Heart left ventricle (tissue), 13 donors: ENCODE measurements around the gene HOXD10.

Experiments
- POLR2A ChIP-seq, 2 donors: fragments of 450-650 bp; IDR thresholded peaks; one replicate each; pipeline ENCODE4 v1.6.1; 2017; ENCODE audit warnings: antibody characterized with exemption in 2 of 2, mild to moderate bottlenecking in 2 of 2, moderate library complexity in 2 of 2
- TF ChIP-seq, protein P1 (sequence below), 12 donors: fragments of 200-600 bp; sonication (generic) in 4 of 12; IDR thresholded peaks; one replicate each; pipeline versions ENCODE4 v1.5.0 to v1.8.0; 2018 to 2022; ENCODE audit warnings: antibody characterized with exemption in 12 of 12, mild to moderate bottlenecking in 5 of 12
- donor health status: ischemic (EF 13 %, LVEDD 7.1; RV severe dilation, severe dysfunction).
- donor health status: DM: no; HTN: yes; CAD: no.
- donor health status: DM: no; HTN: no; CAD: no.
- donor health status: ischemic (EF 25% LVEDD 6.9; RV normal size, moderate dysfunction).
- donor health status: ischemic (EF 25% LVEDD 5.7; RV mildly dilated, moderate dysfunction).
- donor health status: ischemic (EF 35%, LVEDD 5.7; RV mildly dilated, moderate dysfunction).
- donor health status: nonischemic (EF 11% LVEDD 7.7; RV severe dilation, severe dysfunction).
- donor health status: DM: yes; HTN: yes; CAD: no.
- donor health status: PGD.
- donor health status: ischemic (EF 29% LVEDD 5.4; RV normal size, mild dysfunction).
- donor health status: nonischemic (EF 23%, LVEDD 6.1; RV moderate dilation, normal function).

DNA sequence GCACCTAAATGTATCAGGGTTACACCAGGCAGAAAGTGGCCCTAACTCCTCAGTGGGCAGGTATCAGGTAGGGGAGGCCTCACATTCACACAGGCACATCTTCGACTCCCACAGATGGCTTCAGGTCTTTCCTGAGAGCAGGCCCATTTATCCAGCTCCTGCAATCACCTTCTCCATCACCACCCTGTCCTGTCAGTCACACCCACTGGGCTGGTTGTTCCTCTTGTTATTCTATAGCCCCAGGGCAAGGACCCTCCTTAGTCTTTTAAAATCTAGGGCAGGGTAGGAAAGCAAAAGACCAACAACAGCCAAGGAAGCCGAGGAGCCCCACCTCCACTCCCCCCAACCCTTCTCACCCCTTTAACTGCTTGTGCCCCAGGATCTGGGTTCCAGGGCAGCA, 25.7 kb downstream of the HOXD10 start:
- TF ChIP-seq, protein P1, sequence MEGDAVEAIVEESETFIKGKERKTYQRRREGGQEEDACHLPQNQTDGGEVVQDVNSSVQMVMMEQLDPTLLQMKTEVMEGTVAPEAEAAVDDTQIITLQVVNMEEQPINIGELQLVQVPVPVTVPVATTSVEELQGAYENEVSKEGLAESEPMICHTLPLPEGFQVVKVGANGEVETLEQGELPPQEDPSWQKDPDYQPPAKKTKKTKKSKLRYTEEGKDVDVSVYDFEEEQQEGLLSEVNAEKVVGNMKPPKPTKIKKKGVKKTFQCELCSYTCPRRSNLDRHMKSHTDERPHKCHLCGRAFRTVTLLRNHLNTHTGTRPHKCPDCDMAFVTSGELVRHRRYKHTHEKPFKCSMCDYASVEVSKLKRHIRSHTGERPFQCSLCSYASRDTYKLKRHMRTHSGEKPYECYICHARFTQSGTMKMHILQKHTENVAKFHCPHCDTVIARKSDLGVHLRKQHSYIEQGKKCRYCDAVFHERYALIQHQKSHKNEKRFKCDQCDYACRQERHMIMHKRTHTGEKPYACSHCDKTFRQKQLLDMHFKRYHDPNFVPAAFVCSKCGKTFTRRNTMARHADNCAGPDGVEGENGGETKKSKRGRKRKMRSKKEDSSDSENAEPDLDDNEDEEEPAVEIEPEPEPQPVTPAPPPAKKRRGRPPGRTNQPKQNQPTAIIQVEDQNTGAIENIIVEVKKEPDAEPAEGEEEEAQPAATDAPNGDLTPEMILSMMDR (IDR thresholded peaks at IDR 0.05) = no peak
- TF ChIP-seq POLR2A (IDR thresholded peaks at IDR 0.05) = no peak
